HG03565 (cell line): ENCODE results near the gene CREB1.
"Not testable (repeated sequence)": the region's sequence is repeated elsewhere in the genome, so short reads cannot be mapped to it uniquely, and the experiment has no call there.

ENCODE experiments used
- ATAC-seq: cut with Tn5 transposase; IDR thresholded peaks from one replicate; pipeline ENCODE4 v1.9.1; 2021; ENCODE audit warnings: mild to moderate bottlenecking, moderate library complexity; ENCODE audit not compliant: unreplicated experiment

The CREB1 gene

GRCh38 chr2:207529330-207530159, at the start of gene CREB1:
Gene CREB1 (plus strand): TSS chr2:207529962. CDS start chr2:207555636, 25,674 bp downstream.
- ATAC-seq, result peak; percentile 73

- ATAC-seq, result no peak
These were observed 49.2 kb upstream of the CREB1 start for GRCh38 chr2:207480521-207481040.

- no peak for ATAC-seq
These were observed 47.8 kb upstream of the CREB1 start for GRCh38 chr2:207481924-207482323.

- ATAC-seq, result no peak
These were observed 47.1 kb upstream of the CREB1 start for GRCh38 chr2:207482630-207483029.

GRCh38 chr2:207483066-207483465, 46.7 kb upstream of the CREB1 start:
- no peak for ATAC-seq

- ATAC-seq, result no peak
These were observed 46.3 kb upstream of the CREB1 start for GRCh38 chr2:207483477-207483876.

GRCh38 chr2:207484444-207485391, 45.0 kb upstream of the CREB1 start:
- peak; percentile 64 for ATAC-seq

- ATAC-seq, result no peak
These were observed 42.0 kb upstream of the CREB1 start for GRCh38 chr2:207487650-207488311.

GRCh38 chr2:207489251-207489650, 40.5 kb upstream of the CREB1 start:
- ATAC-seq, result no peak

- ATAC-seq, result no peak
These were observed 39.3 kb upstream of the CREB1 start for GRCh38 chr2:207490441-207490840.

GRCh38 chr2:207491086-207491485, 38.7 kb upstream of the CREB1 start:
- ATAC-seq, result no peak

GRCh38 chr2:207491956-207492355, 37.8 kb upstream of the CREB1 start:
- ATAC-seq, result no peak

GRCh38 chr2:207492461-207492860, 37.3 kb upstream of the CREB1 start:
- no peak for ATAC-seq

- no peak for ATAC-seq
These were observed 35.6 kb upstream of the CREB1 start for GRCh38 chr2:207494137-207494536.

GRCh38 chr2:207496936-207497335, 32.8 kb upstream of the CREB1 start:
- not testable (repeated sequence) for ATAC-seq

GRCh38 chr2:207497596-207497995, 32.2 kb upstream of the CREB1 start:
- ATAC-seq, result no peak

- ATAC-seq, result no peak
These were observed 31.3 kb upstream of the CREB1 start for GRCh38 chr2:207498427-207498826.

- no peak for ATAC-seq
These were observed 30.6 kb upstream of the CREB1 start for GRCh38 chr2:207499114-207499513.

- ATAC-seq, result no peak
These were observed 27.8 kb upstream of the CREB1 start for GRCh38 chr2:207501802-207502576.

- ATAC-seq, result peak; percentile 31
These were observed 27.1 kb upstream of the CREB1 start for GRCh38 chr2:207502577-207503198.
